Measurements from ENCODE around the gene CLDN5.
"Not testable (repeated sequence)": the region's sequence is repeated elsewhere in the genome, so short reads cannot be mapped to it uniquely, and the experiment has no call there.

The CLDN5 gene

GRCh38 chr22:19559956-19560355 is 35.7 kb upstream of the CLDN5 start:
- Histone ChIP-seq H3K4me1 (ENCODE audit: control insufficient read depth in 1 of 2, insufficient read depth in 2 of 2, low read length in 2 of 2) (no peaks in the 10 kb centered on the region), H3K27ac (ENCODE audit: low read length) (no peak overlapping the region), H3K4me3 (ENCODE audit: low read depth in 1 of 2, low read length in 2 of 2) (no peak overlapping the region), H3K36me3 (ENCODE audit: control insufficient read depth in 1 of 2, insufficient read depth in 2 of 2, low read length in 2 of 2) (no peaks in the 10 kb centered on the region), H3K27me3 (ENCODE audit: low read depth, low read length) (no peaks in the 10 kb centered on the region), H3K9me3 (ENCODE audit: control insufficient read depth in 1 of 2, low read length in 2 of 2) (no peaks in the 10 kb centered on the region)

GRCh38 chr22:19559324-19559811 is 35.2 kb upstream of the CLDN5 start:
- H3K27ac ChIP-seq (ENCODE audit: low read length): no peak overlapping the region
- no peaks in the 10 kb centered on the region for H3K36me3 ChIP-seq (ENCODE audit: control insufficient read depth in 1 of 2, insufficient read depth in 2 of 2, low read length in 2 of 2)
- no peaks in the 10 kb centered on the region for H3K9me3 ChIP-seq (ENCODE audit: control insufficient read depth in 1 of 2, low read length in 2 of 2)
- H3K4me3 ChIP-seq (ENCODE audit: low read depth in 1 of 2, low read length in 2 of 2): no peak overlapping the region
- no peaks in the 10 kb centered on the region for H3K27me3 ChIP-seq (ENCODE audit: low read depth, low read length)
- H3K4me1 ChIP-seq (ENCODE audit: control insufficient read depth in 1 of 2, insufficient read depth in 2 of 2, low read length in 2 of 2): no peaks in the 10 kb centered on the region

- no peaks in the 10 kb centered on the region for H3K36me3 ChIP-seq (ENCODE audit: control insufficient read depth in 1 of 2, insufficient read depth in 2 of 2, low read length in 2 of 2)
- no peak overlapping the region for H3K27ac ChIP-seq (ENCODE audit: low read length)
- H3K4me1 ChIP-seq (ENCODE audit: control insufficient read depth in 1 of 2, insufficient read depth in 2 of 2, low read length in 2 of 2): no peaks in the 10 kb centered on the region
- peaks cover 0 to 4% of the 10 kb centered on the region in 2 donors for H3K9me3 ChIP-seq (ENCODE audit: control insufficient read depth in 1 of 2, low read length in 2 of 2)
- no peak overlapping the region for H3K4me3 ChIP-seq (ENCODE audit: low read depth in 1 of 2, low read length in 2 of 2)
- no peaks in the 10 kb centered on the region for H3K27me3 ChIP-seq (ENCODE audit: low read depth, low read length)
Measured at GRCh38 chr22:19556963-19557545, 32.8 kb upstream of the CLDN5 start.

- no peaks in the 10 kb centered on the region for H3K36me3 ChIP-seq (ENCODE audit: control insufficient read depth in 1 of 2, insufficient read depth in 2 of 2, low read length in 2 of 2)
- peaks cover 0 to 4% of the 10 kb centered on the region in 2 donors for H3K9me3 ChIP-seq (ENCODE audit: control insufficient read depth in 1 of 2, low read length in 2 of 2)
- no peak overlapping the region for H3K4me3 ChIP-seq (ENCODE audit: low read depth in 1 of 2, low read length in 2 of 2)
- H3K27ac ChIP-seq (ENCODE audit: low read length): no peak overlapping the region
- no peaks in the 10 kb centered on the region for H3K27me3 ChIP-seq (ENCODE audit: low read depth, low read length)
- H3K4me1 ChIP-seq (ENCODE audit: control insufficient read depth in 1 of 2, insufficient read depth in 2 of 2, low read length in 2 of 2): no peaks in the 10 kb centered on the region
Measured at GRCh38 chr22:19555651-19556050, 31.4 kb upstream of the CLDN5 start.

- H3K27me3 ChIP-seq (ENCODE audit: low read depth, low read length): no peaks in the 10 kb centered on the region
- no peaks in the 10 kb centered on the region for H3K4me1 ChIP-seq (ENCODE audit: control insufficient read depth in 1 of 2, insufficient read depth in 2 of 2, low read length in 2 of 2)
- no peak overlapping the region for H3K4me3 ChIP-seq (ENCODE audit: low read depth in 1 of 2, low read length in 2 of 2)
- peaks cover 0 to 4% of the 10 kb centered on the region in 2 donors for H3K9me3 ChIP-seq (ENCODE audit: control insufficient read depth in 1 of 2, low read length in 2 of 2)
- H3K27ac ChIP-seq (ENCODE audit: low read length): no peak overlapping the region
- H3K36me3 ChIP-seq (ENCODE audit: control insufficient read depth in 1 of 2, insufficient read depth in 2 of 2, low read length in 2 of 2): no peaks in the 10 kb centered on the region
Measured at GRCh38 chr22:19554834-19555404, 30.7 kb upstream of the CLDN5 start.

- H3K4me3 ChIP-seq (ENCODE audit: low read depth in 1 of 2, low read length in 2 of 2): no peak overlapping the region
- H3K27me3 ChIP-seq (ENCODE audit: low read depth, low read length): no peaks in the 10 kb centered on the region
- no peaks in the 10 kb centered on the region for H3K36me3 ChIP-seq (ENCODE audit: control insufficient read depth in 1 of 2, insufficient read depth in 2 of 2, low read length in 2 of 2)
- peaks cover 0 to 4% of the 10 kb centered on the region in 2 donors for H3K9me3 ChIP-seq (ENCODE audit: control insufficient read depth in 1 of 2, low read length in 2 of 2)
- no peak overlapping the region for H3K27ac ChIP-seq (ENCODE audit: low read length)
- H3K4me1 ChIP-seq (ENCODE audit: control insufficient read depth in 1 of 2, insufficient read depth in 2 of 2, low read length in 2 of 2): no peaks in the 10 kb centered on the region
Measured at GRCh38 chr22:19553201-19553600, 29.0 kb upstream of the CLDN5 start.

- Histone ChIP-seq H3K27me3 (ENCODE audit: low read depth, low read length) (no peaks in the 10 kb centered on the region), H3K36me3 (ENCODE audit: control insufficient read depth in 1 of 2, insufficient read depth in 2 of 2, low read length in 2 of 2) (no peaks in the 10 kb centered on the region), H3K4me1 (ENCODE audit: control insufficient read depth in 1 of 2, insufficient read depth in 2 of 2, low read length in 2 of 2) (no peaks in the 10 kb centered on the region), H3K9me3 (ENCODE audit: control insufficient read depth in 1 of 2, low read length in 2 of 2) (peaks cover 0 to 4% of the 10 kb centered on the region in 2 donors), H3K4me3 (ENCODE audit: low read depth in 1 of 2, low read length in 2 of 2) (no peak overlapping the region), H3K27ac (ENCODE audit: low read length) (no peak overlapping the region)
Measured at GRCh38 chr22:19550382-19550781, 26.2 kb upstream of the CLDN5 start.

GRCh38 chr22:19549428-19549827 is 25.2 kb upstream of the CLDN5 start:
- Histone ChIP-seq H3K27ac (ENCODE audit: low read length) (no peak overlapping the region), H3K9me3 (ENCODE audit: control insufficient read depth in 1 of 2, low read length in 2 of 2) (peaks cover 0 to 4% of the 10 kb centered on the region in 2 donors), H3K27me3 (ENCODE audit: low read depth, low read length) (no peaks in the 10 kb centered on the region), H3K4me1 (ENCODE audit: control insufficient read depth in 1 of 2, insufficient read depth in 2 of 2, low read length in 2 of 2) (no peaks in the 10 kb centered on the region), H3K4me3 (ENCODE audit: low read depth in 1 of 2, low read length in 2 of 2) (no peak overlapping the region), H3K36me3 (ENCODE audit: control insufficient read depth in 1 of 2, insufficient read depth in 2 of 2, low read length in 2 of 2) (no peaks in the 10 kb centered on the region)

GRCh38 chr22:19548964-19549363 is 24.8 kb upstream of the CLDN5 start:
- no peaks in the 10 kb centered on the region for H3K27me3 ChIP-seq (ENCODE audit: low read depth, low read length)
- no peak overlapping the region for H3K4me3 ChIP-seq (ENCODE audit: low read depth in 1 of 2, low read length in 2 of 2)
- H3K9me3 ChIP-seq (ENCODE audit: control insufficient read depth in 1 of 2, low read length in 2 of 2): peaks cover 0 to 4% of the 10 kb centered on the region in 2 donors
- H3K36me3 ChIP-seq (ENCODE audit: control insufficient read depth in 1 of 2, insufficient read depth in 2 of 2, low read length in 2 of 2): no peaks in the 10 kb centered on the region
- H3K27ac ChIP-seq (ENCODE audit: low read length): no peak overlapping the region
- no peaks in the 10 kb centered on the region for H3K4me1 ChIP-seq (ENCODE audit: control insufficient read depth in 1 of 2, insufficient read depth in 2 of 2, low read length in 2 of 2)

GRCh38 chr22:19548427-19548826 is 24.2 kb upstream of the CLDN5 start:
- not testable (repeated sequence) for H3K4me3 ChIP-seq (ENCODE audit: low read depth in 1 of 2, low read length in 2 of 2); H3K36me3 ChIP-seq (ENCODE audit: control insufficient read depth in 1 of 2, insufficient read depth in 2 of 2, low read length in 2 of 2); H3K27me3 ChIP-seq (ENCODE audit: low read depth, low read length); H3K9me3 ChIP-seq (ENCODE audit: control insufficient read depth in 1 of 2, low read length in 2 of 2); H3K27ac ChIP-seq (ENCODE audit: low read length); H3K4me1 ChIP-seq (ENCODE audit: control insufficient read depth in 1 of 2, insufficient read depth in 2 of 2, low read length in 2 of 2)

- Histone ChIP-seq H3K36me3 (ENCODE audit: control insufficient read depth in 1 of 2, insufficient read depth in 2 of 2, low read length in 2 of 2) (no peaks in the 10 kb centered on the region), H3K27ac (ENCODE audit: low read length) (no peak overlapping the region), H3K27me3 (ENCODE audit: low read depth, low read length) (no peaks in the 10 kb centered on the region), H3K9me3 (ENCODE audit: control insufficient read depth in 1 of 2, low read length in 2 of 2) (no peaks in the 10 kb centered on the region), H3K4me3 (ENCODE audit: low read depth in 1 of 2, low read length in 2 of 2) (no peak overlapping the region), H3K4me1 (ENCODE audit: control insufficient read depth in 1 of 2, insufficient read depth in 2 of 2, low read length in 2 of 2) (no peaks in the 10 kb centered on the region)
Measured at GRCh38 chr22:19547620-19548019, 23.4 kb upstream of the CLDN5 start.

- Histone ChIP-seq H3K36me3 (ENCODE audit: control insufficient read depth in 1 of 2, insufficient read depth in 2 of 2, low read length in 2 of 2) (no peaks in the 10 kb centered on the region), H3K4me3 (ENCODE audit: low read depth in 1 of 2, low read length in 2 of 2) (no peak overlapping the region), H3K4me1 (ENCODE audit: control insufficient read depth in 1 of 2, insufficient read depth in 2 of 2, low read length in 2 of 2) (no peaks in the 10 kb centered on the region), H3K27me3 (ENCODE audit: low read depth, low read length) (no peaks in the 10 kb centered on the region), H3K27ac (ENCODE audit: low read length) (no peak overlapping the region), H3K9me3 (ENCODE audit: control insufficient read depth in 1 of 2, low read length in 2 of 2) (no peaks in the 10 kb centered on the region)
Measured at GRCh38 chr22:19546680-19547079, 22.5 kb upstream of the CLDN5 start.

All from muscle layer of duodenum (tissue), 2 donors.